22Rv1 (cell line): ENCODE results near the gene LRRC43.

ENCODE experiments used
- ZFX ChIP-seq: fragments of 450-650 bp; IDR thresholded peaks from 2 replicates; pipeline ENCODE4 v1.6.1; 2017; ENCODE audit warnings: antibody characterized with exemption, borderline replicate concordance
- TF ChIP-seq, protein P1 (sequence below): fragments of 450-650 bp; IDR thresholded peaks from 2 replicates; pipeline ENCODE4 v1.5.1; 2017; ENCODE audit warnings: mild to moderate bottlenecking

DNA sequence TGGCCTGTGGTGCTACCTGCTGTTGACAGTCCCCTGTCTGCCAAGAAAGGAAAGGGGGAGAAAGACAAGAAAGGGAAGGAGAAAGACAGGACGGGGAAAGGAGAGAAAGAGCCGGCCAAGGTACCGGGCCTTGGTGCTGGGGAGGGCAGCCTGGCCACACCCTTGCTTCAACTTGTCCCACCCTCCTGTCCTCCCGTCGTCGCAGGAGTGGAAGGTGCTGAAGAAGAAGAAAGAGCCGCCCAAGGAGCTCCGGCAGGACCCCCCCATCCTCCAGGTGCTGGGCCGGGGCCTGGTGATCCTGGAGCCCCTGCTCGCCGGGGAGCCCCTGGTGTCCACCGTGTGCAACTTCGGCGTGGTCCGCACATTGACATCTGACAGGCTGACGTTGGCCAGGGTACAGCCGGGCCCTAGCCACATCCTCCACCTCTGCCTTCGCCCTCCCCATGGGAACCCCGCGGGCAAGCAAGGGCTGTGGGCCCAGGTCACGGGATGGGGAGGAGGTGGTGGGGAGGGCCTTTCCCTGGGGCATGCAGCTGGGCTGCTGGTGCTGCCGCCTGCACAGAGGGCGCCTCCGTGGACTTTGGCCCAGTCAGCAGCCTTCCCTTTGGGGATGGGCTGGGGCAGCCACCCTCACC, 17.7 kb downstream of the LRRC43 start:
- TF ChIP-seq, protein P1, sequence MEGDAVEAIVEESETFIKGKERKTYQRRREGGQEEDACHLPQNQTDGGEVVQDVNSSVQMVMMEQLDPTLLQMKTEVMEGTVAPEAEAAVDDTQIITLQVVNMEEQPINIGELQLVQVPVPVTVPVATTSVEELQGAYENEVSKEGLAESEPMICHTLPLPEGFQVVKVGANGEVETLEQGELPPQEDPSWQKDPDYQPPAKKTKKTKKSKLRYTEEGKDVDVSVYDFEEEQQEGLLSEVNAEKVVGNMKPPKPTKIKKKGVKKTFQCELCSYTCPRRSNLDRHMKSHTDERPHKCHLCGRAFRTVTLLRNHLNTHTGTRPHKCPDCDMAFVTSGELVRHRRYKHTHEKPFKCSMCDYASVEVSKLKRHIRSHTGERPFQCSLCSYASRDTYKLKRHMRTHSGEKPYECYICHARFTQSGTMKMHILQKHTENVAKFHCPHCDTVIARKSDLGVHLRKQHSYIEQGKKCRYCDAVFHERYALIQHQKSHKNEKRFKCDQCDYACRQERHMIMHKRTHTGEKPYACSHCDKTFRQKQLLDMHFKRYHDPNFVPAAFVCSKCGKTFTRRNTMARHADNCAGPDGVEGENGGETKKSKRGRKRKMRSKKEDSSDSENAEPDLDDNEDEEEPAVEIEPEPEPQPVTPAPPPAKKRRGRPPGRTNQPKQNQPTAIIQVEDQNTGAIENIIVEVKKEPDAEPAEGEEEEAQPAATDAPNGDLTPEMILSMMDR = no peak
- no peak for TF ChIP-seq ZFX
